Tibial nerve (tissue), 4 donors: ENCODE results near the gene TMEM123.

Experiments used
- EP300 ChIP-seq, 2 donors: sonication (generic); formaldehyde crosslinking; IDR thresholded peaks; one replicate each; pipeline ENCODE4 v1.6.1; 2017; ENCODE audit warnings: antibody characterized with exemption in 2 of 2, mild to moderate bottlenecking in 1 of 2
- POLR2A ChIP-seq, 2 donors: fragments of 450-650 bp; IDR thresholded peaks; one replicate each; pipeline ENCODE4 v1.6.1; 2017; ENCODE audit warnings: antibody characterized with exemption in 2 of 2, mild to moderate bottlenecking in 2 of 2, moderate library complexity in 2 of 2
- TF ChIP-seq, protein P1 (sequence below), 5 experiments: fragments of 200-600 bp in 3 of 5; fragments of 450-650 bp in 2 of 5; sonication (generic) in 3 of 5; IDR thresholded peaks; one replicate each; pipeline ENCODE4 v1.5.1; 2016 to 2019; ENCODE audit warnings: antibody characterized with exemption in 5 of 5, mild to moderate bottlenecking in 3 of 5, moderate library complexity in 2 of 5

DNA sequence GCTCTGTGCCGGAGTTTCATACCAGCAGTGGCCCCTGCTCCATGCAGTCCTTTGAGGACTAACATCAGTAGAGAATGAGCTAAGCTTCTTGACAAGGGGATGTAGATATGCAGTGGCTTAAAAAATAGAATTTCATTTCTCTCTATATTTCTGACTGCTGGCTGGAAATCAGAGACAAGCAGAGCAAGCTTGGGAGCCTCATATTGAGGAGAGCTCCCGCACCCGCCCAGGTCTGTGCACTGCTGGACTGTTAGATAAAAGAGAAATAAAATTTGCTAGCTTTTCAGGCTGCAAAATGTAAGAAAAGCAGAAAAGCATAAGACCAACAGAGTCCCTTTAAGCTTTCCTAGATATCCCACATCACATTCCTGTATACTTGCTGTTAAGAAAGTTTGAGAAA is 46.6 kb upstream of the TMEM123 start:
- TF ChIP-seq, protein P1, sequence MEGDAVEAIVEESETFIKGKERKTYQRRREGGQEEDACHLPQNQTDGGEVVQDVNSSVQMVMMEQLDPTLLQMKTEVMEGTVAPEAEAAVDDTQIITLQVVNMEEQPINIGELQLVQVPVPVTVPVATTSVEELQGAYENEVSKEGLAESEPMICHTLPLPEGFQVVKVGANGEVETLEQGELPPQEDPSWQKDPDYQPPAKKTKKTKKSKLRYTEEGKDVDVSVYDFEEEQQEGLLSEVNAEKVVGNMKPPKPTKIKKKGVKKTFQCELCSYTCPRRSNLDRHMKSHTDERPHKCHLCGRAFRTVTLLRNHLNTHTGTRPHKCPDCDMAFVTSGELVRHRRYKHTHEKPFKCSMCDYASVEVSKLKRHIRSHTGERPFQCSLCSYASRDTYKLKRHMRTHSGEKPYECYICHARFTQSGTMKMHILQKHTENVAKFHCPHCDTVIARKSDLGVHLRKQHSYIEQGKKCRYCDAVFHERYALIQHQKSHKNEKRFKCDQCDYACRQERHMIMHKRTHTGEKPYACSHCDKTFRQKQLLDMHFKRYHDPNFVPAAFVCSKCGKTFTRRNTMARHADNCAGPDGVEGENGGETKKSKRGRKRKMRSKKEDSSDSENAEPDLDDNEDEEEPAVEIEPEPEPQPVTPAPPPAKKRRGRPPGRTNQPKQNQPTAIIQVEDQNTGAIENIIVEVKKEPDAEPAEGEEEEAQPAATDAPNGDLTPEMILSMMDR (IDR thresholded peaks at IDR 0.05) = no peak
- no peak for TF ChIP-seq POLR2A (IDR thresholded peaks at IDR 0.05)
- TF ChIP-seq EP300 (IDR thresholded peaks at IDR 0.05) = no peak
